HK-2 (cell line): Measurements from ENCODE around the gene FRMD4B.

ENCODE experiments used
- DNase-seq: peaks from one replicate; pipeline ENCODE4 v3.0.0-alpha.2; 2018; ENCODE audit not compliant: unreplicated experiment

The FRMD4B gene

GRCh38 chr3:69174871-69175737 lies 210.8 kb downstream of the FRMD4B start:
- DNase-seq, result no peak

GRCh38 chr3:69174445-69174844 lies 211.4 kb downstream of the FRMD4B start:
- no peak for DNase-seq

- DNase-seq, result no peak
Measured at GRCh38 chr3:69172058-69172457, 213.8 kb downstream of the FRMD4B start.

- no peak for DNase-seq
Measured at GRCh38 chr3:69166446-69166845, 219.4 kb downstream of the FRMD4B start.

- DNase-seq, result no peak
Measured at GRCh38 chr3:69165744-69166143, 220.1 kb downstream of the FRMD4B start.

GRCh38 chr3:69164296-69164695 lies 221.6 kb downstream of the FRMD4B start:
- DNase-seq, result no peak

- DNase-seq, result no peak
Measured at GRCh38 chr3:69162308-69162980, 223.4 kb downstream of the FRMD4B start.

- DNase-seq, result no peak
Measured at GRCh38 chr3:69161587-69162307, 224.1 kb downstream of the FRMD4B start.

- no peak for DNase-seq
Measured at GRCh38 chr3:69160525-69160924, 225.4 kb downstream of the FRMD4B start.

GRCh38 chr3:69160107-69160506 lies 225.8 kb downstream of the FRMD4B start:
- DNase-seq, result no peak

- DNase-seq, result no peak
Measured at GRCh38 chr3:69149586-69149985, 236.3 kb downstream of the FRMD4B start.

- no peak for DNase-seq
Measured at GRCh38 chr3:69145688-69146087, 240.2 kb downstream of the FRMD4B start.

GRCh38 chr3:69144631-69145245 lies 241.2 kb downstream of the FRMD4B start:
- no peak for DNase-seq

GRCh38 chr3:69143612-69144011 lies 242.3 kb downstream of the FRMD4B start:
- no peak for DNase-seq

- no peak for DNase-seq
Measured at GRCh38 chr3:69142797-69143454, 243.0 kb downstream of the FRMD4B start.

- no peak for DNase-seq
Measured at GRCh38 chr3:69142090-69142489, 243.8 kb downstream of the FRMD4B start.

- no peak for DNase-seq
Measured at GRCh38 chr3:69141313-69141712, 244.6 kb downstream of the FRMD4B start.

GRCh38 chr3:69137412-69137811 lies 248.5 kb downstream of the FRMD4B start:
- DNase-seq, result no peak

- no peak for DNase-seq
Measured at GRCh38 chr3:69137005-69137404, 248.9 kb downstream of the FRMD4B start.

GRCh38 chr3:69130689-69131088 lies 255.2 kb downstream of the FRMD4B start:
- DNase-seq, result no peak

- no peak for DNase-seq
Measured at GRCh38 chr3:69129531-69129930, 256.4 kb downstream of the FRMD4B start.

GRCh38 chr3:69128509-69128908 lies 257.4 kb downstream of the FRMD4B start:
- DNase-seq, result no peak
